Raji (cell line): ENCODE data around the gene TSPAN32.

Source experiments
- POLR2A ChIP-seq: IDR thresholded peaks from 2 replicates; pipeline ENCODE4 v1.6.1; 2011; ENCODE audit warnings: low read depth, low read length, control low read depth; ENCODE audit not compliant: insufficient read depth

TSPAN32 gene

GRCh38 chr11:2272228-2272945 lies 29.4 kb upstream of the TSPAN32 start:
- no peak for TF ChIP-seq POLR2A

- TF ChIP-seq POLR2A = no peak
Measured at GRCh38 chr11:2272946-2273280, 28.9 kb upstream of the TSPAN32 start.

GRCh38 chr11:2273311-2273710 lies 28.5 kb upstream of the TSPAN32 start:
- no peak for TF ChIP-seq POLR2A

- no peak for TF ChIP-seq POLR2A
Measured at GRCh38 chr11:2273771-2274170, 28.0 kb upstream of the TSPAN32 start.

DNA sequence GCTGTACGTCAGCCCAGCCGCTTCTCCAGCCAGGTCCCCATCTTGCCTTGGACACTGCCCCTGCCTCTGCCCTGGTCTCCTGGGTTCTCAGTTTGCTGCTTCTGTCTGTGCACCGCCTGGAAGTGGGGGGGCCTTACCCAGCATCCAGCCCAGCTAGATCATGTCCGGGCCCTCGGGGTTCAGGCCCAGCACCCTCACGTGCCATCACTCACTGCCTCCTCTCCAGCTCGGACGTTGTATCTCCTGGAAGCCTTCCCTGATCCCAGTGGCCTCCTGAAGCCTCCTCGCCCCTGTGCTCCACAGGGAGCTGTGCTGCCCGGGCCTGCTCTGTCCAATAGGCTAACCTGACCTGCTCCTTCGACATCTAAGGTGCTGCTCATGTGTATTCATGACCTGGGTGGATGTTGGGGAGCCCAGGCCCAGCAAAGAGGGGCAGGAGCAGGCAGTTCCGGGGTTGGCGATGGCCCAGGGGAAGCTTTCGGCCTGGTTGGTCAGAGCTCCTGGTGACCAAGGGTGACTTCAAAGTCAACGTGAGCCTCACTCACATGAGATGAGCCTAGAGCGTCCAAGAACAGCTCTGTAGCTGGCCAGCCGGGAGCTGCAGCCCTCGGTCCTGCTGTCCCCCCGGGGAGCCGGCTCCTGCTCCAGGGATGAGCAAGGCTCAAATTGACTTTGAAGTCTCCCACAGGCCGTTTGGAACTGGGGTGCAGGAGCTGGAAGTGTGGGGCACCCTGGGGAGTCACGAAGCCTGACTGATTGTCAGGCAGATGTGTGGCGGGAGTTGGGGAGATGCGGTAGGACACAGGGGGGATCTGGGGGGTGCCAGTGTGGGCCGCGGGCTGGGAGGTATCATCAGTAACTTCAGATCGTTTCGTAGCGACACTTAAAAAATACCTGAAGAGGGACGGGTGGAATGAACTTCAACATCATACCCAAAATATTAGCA lies 26.2 kb upstream of the TSPAN32 start:
- TF ChIP-seq POLR2A = no peak

DNA sequence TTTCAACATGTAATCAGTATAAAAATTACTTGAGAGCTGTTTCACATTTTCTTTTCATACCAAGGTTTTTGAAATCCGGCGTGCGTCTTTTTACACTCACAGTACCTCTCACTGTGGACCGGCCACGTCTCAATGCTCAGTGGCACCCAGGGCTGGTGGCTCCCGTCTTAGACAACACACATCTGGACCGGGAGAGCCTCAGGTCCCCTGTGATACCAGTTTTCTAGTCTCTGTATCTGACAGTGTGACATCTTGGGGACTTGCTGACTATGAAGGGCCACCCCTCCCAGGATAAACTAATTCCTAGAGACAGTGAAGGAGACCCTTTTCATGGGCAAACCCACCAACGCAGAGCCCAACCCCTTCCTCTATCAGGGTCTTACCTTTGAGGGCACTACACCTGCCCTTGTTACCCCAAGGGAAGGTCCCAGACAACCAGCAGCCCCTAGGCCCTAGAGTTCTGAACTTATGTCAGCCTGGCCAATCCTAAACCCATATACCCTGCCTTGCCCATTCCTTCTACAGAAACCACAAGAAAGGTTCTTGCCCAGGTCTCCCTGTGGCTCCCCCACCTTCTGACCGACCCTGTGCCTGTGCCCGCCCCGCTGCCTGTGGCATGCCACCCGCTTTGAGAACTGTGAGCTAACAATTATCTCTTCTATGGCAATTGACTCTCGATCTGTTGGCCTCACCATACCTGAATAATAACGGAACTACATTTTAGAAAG lies 25.4 kb upstream of the TSPAN32 start:
- no peak for TF ChIP-seq POLR2A

DNA sequence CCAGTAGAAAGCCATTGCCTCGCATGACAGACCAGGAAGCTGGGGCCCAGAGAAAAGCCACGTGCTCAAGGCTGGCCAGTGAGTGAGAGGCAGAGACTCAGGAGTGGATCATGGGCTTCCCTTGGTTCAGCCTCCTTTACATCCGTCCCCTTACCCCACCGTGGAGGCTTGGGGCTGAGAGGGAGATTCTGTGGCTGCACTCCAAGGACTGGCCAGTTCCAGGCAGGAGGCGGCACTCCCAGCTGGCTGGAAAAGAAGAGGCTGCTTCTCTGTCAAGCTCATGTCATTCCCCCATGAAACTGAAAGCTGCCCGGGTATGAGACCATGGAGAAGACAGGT lies 24.8 kb upstream of the TSPAN32 start:
- no peak for TF ChIP-seq POLR2A

DNA sequence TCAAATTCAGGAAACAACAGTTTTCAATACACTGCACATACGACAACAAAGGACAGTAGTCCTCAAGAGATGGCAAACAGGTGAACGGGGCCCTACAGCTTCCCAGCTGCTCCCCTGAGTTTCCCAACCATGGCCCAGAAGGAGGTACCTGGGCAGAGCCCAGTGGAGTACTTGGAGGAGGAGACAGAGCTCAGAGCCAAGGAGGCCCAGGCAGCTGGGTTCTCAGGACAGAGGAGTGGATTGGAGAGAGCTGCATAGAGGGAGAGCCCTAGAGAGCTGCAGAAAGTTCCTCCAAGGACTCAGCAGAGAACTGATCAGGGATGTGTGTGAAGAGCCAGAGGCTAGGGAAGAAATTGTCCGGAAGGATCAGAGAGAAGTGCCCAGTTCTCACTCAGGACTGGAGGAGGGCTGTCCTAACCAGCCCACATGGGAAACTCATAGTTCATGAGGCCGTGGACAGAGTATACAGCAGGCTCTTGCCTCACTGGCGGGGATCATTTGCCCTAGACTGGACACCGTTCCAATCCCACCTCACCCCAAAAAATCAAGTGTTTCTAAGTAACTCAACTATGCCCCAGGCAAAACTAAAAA lies 23.8 kb upstream of the TSPAN32 start:
- no peak for TF ChIP-seq POLR2A

DNA sequence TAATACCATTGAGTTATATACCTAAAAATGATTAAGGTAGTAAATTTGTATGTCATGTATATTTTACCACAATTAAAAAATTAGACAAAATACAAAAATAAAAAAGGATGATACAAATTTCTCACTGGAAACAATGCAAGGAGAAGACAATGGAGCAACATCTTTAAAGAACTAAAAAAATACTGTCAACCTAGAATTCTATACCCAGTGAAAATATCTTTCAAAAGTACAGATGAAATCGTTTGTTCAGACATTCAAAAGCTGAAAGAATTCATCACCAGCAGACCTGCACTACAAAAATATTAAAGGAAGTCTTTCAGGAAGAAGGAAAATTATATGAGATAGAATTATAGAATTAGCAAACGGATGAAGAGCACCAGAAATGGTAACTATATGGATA lies 21.6 kb upstream of the TSPAN32 start:
- TF ChIP-seq POLR2A = no peak

- TF ChIP-seq POLR2A = no peak
Measured at GRCh38 chr11:2287091-2287490, 14.7 kb upstream of the TSPAN32 start.

- TF ChIP-seq POLR2A = no peak
Measured at GRCh38 chr11:2289350-2289749, 12.5 kb upstream of the TSPAN32 start.

DNA sequence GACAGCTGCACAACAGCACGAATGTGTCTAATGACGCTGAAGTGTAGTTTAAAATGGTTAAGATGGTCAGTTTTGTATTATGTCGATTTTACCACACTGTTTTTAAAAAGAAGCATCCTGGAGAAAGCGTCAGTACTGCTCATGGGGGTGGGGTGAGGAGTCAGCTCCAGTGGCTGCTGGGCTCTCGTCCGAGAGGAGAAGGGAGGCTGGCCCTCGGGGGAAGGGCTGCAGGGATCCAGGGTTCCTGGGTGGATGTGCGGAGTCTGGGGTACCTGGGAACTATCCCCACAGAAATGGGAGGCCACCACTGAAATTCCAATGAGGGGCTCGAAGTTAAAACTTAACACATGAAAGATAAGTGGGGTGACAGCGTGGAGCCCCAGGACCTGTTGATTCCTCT lies 12.0 kb upstream of the TSPAN32 start:
- TF ChIP-seq POLR2A = no peak

DNA sequence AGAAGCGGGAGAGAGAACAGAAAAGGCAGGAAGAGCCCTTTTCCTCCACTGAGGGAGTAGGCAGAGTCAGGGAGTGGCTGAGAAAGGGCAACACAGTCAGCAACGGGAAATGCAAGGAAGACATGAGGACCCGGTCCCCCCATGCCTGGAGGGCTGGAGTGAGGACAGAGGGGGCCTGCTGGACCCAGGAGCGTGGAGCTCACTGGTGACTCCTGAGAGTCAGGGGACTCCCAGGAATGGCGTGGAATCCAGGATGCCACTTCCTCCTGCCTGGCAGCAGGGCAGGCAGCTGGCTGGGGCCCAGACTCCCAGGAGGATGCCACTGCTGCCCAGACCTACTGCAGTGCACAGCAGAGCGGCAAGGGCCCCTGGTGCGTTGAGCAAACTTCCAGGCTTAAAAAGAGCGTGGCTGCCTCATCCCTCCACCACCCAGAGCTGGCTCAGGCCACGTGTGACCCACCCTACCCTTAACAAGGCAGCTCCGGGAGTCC lies 11.4 kb upstream of the TSPAN32 start:
- TF ChIP-seq POLR2A = no peak

- TF ChIP-seq POLR2A = no peak
Measured at GRCh38 chr11:2293531-2293971, 8.3 kb upstream of the TSPAN32 start.

DNA sequence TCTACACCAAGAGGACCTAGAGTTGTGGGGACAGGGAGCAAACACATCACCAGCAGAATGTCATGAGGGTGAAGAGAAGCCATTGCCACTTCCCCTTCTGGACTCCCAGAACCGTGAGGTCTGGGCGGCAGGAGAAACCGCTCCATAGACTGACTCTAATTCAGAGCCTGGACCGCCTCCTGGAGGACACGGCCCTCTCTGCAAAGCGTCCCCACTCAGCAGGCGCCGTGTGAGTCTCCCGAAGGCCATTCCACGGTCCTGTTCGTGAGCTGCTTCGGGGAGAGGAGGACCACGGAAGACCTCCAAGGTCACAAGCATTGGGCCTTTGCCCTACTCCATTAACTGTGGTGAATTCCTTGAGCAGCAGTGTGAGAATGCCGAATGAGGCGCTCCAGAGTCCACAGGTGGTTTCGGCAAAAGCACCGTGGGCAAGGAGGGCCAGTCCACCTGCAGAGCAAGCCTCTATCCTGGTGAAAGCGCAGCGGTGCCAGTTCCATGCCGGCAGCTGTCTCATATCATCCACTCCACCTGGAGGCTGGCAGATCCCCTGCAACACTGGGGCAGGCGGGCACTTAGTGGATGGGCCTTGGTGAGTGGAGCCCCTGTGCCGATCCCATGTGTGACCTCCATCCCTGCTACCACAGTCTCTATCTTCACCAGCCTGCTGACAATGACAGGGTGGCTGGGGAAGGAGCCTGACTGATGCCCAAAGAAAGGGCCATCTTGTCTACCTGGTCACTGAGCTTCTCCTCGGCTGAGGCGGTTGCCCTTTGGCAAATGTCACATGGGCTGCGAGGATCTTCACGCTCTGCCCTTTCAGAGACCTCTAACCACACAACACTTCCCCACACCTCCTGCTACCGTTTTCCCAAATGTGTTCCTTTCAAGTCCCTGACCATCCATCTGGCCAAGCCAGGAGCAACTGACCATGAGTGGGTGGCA lies 7.6 kb upstream of the TSPAN32 start:
- no peak for TF ChIP-seq POLR2A

DNA sequence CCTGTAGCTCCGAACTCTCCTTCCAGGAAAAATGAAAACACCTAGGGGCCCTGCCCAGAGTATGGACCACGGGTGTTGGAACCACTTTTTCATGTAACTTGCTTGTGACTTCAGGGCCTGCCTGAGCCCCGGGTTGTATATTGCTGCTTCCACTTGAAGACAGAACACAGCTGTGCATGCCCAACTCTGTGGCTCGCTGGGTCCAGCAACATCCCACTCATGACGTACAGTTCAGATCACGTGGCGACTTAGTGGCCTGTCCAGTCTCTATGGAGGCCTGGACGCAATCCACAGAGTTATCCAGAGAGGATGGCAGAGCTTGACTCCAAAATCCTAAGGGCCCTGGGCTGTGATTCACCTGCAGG lies 6.9 kb upstream of the TSPAN32 start:
- TF ChIP-seq POLR2A = no peak
